HG03457 (cell line): ENCODE data around the gene WNT3A.
"Not testable (repeated sequence)": the region's sequence is repeated elsewhere in the genome, so short reads cannot be mapped to it uniquely, and the experiment has no call there.

Experiments
- ATAC-seq: cut with Tn5 transposase; IDR thresholded peaks from one replicate; pipeline ENCODE4 v1.9.1; 2021; ENCODE audit warnings: moderate number of reproducible peaks; ENCODE audit not compliant: unreplicated experiment

WNT3A gene

DNA sequence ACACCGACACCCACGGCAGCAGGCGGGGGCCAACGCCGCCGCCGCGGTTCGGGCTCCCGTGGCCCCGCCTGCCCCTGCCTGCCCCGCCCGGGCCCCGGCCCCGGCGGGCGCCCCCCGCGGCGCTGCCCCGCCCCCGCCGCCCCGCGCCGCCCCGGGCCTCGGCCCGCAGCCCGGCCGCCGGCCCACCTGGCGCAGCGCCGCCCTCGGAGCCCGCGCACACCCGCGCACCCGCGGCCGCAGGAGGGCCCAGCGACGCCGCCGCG, at the start of gene WNT3A:
Gene WNT3A (plus strand): TSS at position 213 of the 263 bp plus-strand sequence. CDS start 131 bp downstream, outside the sequence.
- ATAC-seq, result no peak

- ATAC-seq, result no peak
These were observed 48.0 kb upstream of the WNT3A start for GRCh38 chr1:227958617-227959324.

DNA sequence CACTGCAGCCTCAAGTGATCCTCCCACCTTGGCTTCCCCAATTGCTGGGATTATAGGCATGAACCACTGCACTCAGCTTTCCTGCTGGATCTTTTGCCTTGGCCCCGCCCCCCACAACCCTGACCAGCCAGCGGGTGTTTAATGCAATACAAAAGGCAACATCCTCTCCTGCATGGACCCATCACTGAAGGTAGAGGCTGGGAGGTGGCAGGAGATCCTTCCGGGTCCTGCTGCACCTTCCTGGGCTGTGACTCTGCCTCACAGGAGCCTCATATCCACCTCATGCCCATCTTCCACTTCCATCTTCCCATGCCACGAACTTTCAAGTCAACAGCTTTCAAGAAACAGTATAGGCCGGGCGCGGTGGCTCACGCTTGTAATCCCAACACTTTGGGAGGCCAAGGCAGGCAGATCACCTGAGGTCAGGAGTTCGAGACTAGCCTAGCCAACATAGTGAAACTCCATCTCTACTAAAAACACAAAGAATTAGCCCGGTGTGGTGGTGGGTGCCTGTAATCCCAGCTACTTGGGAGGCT, 47.4 kb upstream of the WNT3A start:
- ATAC-seq, result no peak

GRCh38 chr1:227961651-227962466, 44.9 kb upstream of the WNT3A start:
- no peak for ATAC-seq

GRCh38 chr1:227966733-227967132, 40.1 kb upstream of the WNT3A start:
- not testable (repeated sequence) for ATAC-seq

DNA sequence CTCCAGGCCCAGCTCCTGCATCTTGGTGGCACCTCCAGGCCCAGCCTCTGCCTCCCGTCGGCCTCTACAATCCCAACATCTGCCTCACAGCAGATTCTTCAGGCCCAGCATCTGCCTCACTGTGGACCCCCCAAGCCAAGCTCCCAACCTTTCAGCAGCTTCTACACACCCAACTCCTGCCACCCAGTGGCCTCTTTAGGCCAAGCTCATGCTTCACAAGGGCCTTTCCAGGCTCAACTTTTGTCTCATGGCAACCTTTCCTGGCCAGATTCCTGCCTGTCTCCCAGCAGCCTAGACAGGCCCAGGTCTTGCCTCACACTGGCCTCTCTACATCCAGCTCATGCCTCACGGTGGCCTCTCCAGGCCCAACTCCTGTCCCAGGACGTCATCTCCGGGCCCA, 39.0 kb upstream of the WNT3A start:
- not testable (repeated sequence) for ATAC-seq

GRCh38 chr1:227970076-227970995, 36.5 kb upstream of the WNT3A start:
- ATAC-seq, result not testable (repeated sequence)

GRCh38 chr1:227971216-227971615, 35.6 kb upstream of the WNT3A start:
- ATAC-seq, result not testable (repeated sequence)

GRCh38 chr1:227971643-227972282, 35.0 kb upstream of the WNT3A start:
- not testable (repeated sequence) for ATAC-seq

GRCh38 chr1:227972283-227972679, 34.5 kb upstream of the WNT3A start:
- ATAC-seq, result not testable (repeated sequence)

DNA sequence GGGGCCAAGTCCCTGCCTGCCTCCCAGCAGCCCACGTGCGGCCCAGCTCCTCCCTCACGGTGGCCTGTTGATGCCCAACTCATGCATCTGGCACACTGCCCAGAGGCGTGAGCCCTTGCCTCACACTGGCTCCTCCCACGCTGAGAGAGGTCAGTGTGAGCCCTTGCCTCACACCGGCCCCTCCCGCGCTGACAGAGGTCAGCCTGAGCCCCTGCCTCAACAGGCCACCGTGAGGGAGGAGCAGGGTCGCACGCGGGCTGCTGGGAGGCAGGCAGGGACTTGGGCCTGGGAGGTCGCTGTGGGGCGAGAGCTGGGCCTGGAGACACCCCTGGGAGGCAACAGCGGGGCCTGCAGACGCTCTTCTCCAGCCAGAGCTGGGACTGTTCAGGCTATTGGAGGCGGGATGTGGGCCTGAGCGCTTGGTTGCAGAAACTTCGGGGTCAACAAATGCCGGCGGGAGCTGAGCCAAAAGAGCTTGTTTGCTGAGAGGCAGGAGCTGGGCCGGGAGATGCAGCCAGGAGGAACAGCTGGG, 33.9 kb upstream of the WNT3A start:
- ATAC-seq, result not testable (repeated sequence)

DNA sequence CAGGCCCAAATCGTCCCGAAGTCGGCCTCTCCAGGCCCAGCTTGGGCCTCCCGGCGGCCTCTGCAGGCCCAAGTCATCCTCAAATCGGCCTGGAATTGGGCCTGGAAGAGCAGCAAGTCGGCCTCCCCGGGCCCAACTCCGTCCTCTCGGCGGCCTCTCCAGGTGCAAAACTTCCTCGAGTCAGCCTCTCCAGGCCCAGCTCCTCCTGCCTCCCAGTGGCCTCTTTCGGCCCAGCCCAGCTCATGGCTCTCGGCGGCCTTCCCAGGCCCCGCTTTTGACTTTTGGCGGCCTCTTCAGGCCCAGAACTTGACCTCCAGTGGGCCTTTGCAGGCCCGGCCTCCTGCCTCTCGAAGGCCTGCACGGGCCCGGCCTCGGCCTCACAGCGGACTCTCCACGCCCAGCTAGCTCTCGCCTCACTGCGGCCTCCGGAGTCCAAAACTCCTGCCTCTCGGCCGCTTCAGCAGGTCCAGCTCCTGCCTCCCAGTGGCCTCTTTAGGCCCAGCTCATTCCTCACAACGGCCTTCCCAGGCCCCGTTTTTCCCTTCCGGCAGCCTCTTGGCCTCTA, 33.0 kb upstream of the WNT3A start:
- ATAC-seq, result not testable (repeated sequence)

GRCh38 chr1:227975583-227976283, 31.1 kb upstream of the WNT3A start:
- ATAC-seq, result not testable (repeated sequence)

DNA sequence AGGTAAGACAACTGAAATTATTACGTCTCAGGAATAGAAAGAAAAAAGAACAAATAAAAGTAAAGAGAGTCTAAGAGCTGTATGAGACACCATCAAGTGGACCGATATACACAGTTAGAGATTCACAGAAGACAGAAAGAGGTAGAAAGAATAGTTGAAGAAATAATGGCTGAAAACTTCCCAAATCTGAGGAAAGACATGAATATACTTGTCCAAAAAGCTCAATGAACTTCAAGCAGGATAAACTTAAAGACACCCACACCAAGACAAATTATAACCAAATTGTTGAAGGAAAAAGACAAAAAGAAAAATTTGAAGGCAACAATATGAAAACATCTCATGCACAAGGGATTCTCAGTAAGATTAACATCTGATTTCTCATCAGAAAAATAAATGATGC, 19.6 kb upstream of the WNT3A start:
- ATAC-seq, result no peak

- no peak for ATAC-seq
These were observed 12.0 kb upstream of the WNT3A start for GRCh38 chr1:227994632-227995300.

GRCh38 chr1:227996187-227996950, 10.4 kb upstream of the WNT3A start:
- no peak for ATAC-seq

GRCh38 chr1:227998374-227999055, 8.3 kb upstream of the WNT3A start:
- no peak for ATAC-seq
